Loucy (cell line): ENCODE measurements around the gene GIT1.

ENCODE experiments used
- H2AFZ ChIP-seq: fragments of 200-600 bp; sonication (generic); 2 replicates; pipeline ENCODE4 v1.6.0; 2016; ENCODE audit warnings: antibody characterized with exemption, mild to moderate bottlenecking, low read length, moderate library complexity
- H3F3A ChIP-seq: fragments of 200-600 bp; 2 replicates; pipeline ENCODE4 v1.6.0; 2016; ENCODE audit warnings: antibody characterized with exemption, low read depth, mild to moderate bottlenecking
- H3K27me3 ChIP-seq: fragments of 200-600 bp; sonication (generic); 2 replicates; pipeline ENCODE4 v1.6.1; 2014; ENCODE audit warnings: low read length, mild to moderate bottlenecking; ENCODE audit not compliant: insufficient read depth, poor library complexity, severe bottlenecking
- H3K36me3 ChIP-seq: fragments of 200-600 bp; sonication (generic); 2 replicates; pipeline ENCODE4 v1.6.1; 2016; ENCODE audit warnings: low read length; ENCODE audit not compliant: insufficient read depth
- H3K4me1 ChIP-seq: fragments of 200-600 bp; sonication (generic); 2 replicates; pipeline ENCODE4 v1.5.1; 2014; ENCODE audit warnings: low read length, mild to moderate bottlenecking; ENCODE audit not compliant: insufficient read depth, poor library complexity, severe bottlenecking
- H3K4me2 ChIP-seq: fragments of 200-600 bp; sonication (generic); 2 replicates; pipeline ENCODE4 v1.6.0; 2014; ENCODE audit warnings: antibody characterized with exemption, low read length, low read depth, mild to moderate bottlenecking; ENCODE audit not compliant: poor library complexity, severe bottlenecking
- H3K4me3 ChIP-seq: fragments of 200-600 bp; sonication (generic); 2 replicates; pipeline ENCODE4 v1.5.1; 2014; ENCODE audit warnings: low read length, mild to moderate bottlenecking, mixed read lengths; ENCODE audit not compliant: poor library complexity, severe bottlenecking
- H3K79me2 ChIP-seq: fragments of 200-600 bp; sonication (generic); 2 replicates; pipeline ENCODE4 v1.6.1; 2014; ENCODE audit warnings: low read length; ENCODE audit not compliant: insufficient read depth
- H3K9ac ChIP-seq: fragments of 200-600 bp; sonication (generic); 2 replicates; pipeline ENCODE4 v1.6.0; 2014; ENCODE audit warnings: mild to moderate bottlenecking, low read depth, low read length, moderate library complexity; ENCODE audit not compliant: poor library complexity, severe bottlenecking
- H3K9me2 ChIP-seq: fragments of 200-600 bp; sonication (generic); replicated peaks from 2 replicates; pipeline ENCODE4 v1.6.1; 2016; ENCODE audit warnings: low read depth, low read length, mixed read lengths
- H3K9me3 ChIP-seq: fragments of 200-600 bp; sonication (generic); 2 replicates; pipeline ENCODE4 v1.6.1; 2014; ENCODE audit warnings: mild to moderate bottlenecking, antibody characterized with exemption, low read length, low read depth; ENCODE audit not compliant: insufficient read depth
- H4K20me1 ChIP-seq: fragments of 200-600 bp; sonication (generic); 2 replicates; pipeline ENCODE4 v1.6.0; 2014; ENCODE audit warnings: antibody characterized with exemption, low read length, mild to moderate bottlenecking; ENCODE audit not compliant: insufficient read depth, poor library complexity, severe bottlenecking
- EZH2phosphoT487 ChIP-seq: fragments of 200-600 bp; IDR thresholded peaks from 2 replicates; pipeline ENCODE4 v1.6.1; 2018; ENCODE audit warnings: antibody characterized with exemption, mild to moderate bottlenecking, moderate library complexity, borderline replicate concordance
- TF ChIP-seq, protein P1 (sequence below): fragments of 200-600 bp; sonication (generic); conservative IDR thresholded peaks from 2 replicates; pipeline ENCODE4 v1.5.1; 2014; ENCODE audit warnings: mild to moderate bottlenecking, antibody characterized with exemption, low read length

GIT1 gene

DNA sequence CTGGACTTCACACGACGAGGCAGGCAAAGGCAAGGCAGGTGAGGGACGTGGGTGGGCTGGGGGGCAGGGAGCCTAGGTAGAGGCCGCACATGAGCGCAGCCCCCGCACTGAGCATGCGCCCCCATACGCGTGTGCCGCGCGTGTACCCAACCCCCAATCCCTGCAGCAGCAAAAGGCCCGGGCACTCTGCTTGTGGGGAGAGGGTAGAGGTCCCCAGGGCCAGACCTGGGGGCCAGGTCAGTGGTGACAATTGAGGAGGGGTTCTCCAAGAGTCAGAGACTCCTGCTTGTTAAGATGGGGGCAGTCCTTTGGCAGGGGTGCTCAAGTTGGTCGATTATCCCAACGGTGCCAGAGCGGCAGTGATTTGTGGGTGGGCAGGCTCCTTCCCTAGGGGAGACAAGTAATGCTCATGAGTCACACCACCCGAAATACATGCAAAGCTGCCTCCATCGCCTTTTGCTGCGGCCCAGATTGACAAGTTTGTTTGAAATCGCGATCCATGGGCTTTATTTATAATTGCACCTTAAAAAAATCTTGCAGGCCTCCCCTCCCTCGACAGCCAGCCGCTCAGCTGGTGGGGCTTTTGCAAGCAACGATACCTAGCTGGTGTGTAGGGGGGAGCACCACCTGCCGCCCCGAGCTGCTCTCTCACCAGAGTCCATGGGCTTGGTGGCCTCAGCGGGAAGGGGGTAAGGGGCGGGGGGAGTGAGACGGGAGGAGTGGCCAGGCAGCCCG lies 1.1 kb upstream of the GIT1 start:
- Histone ChIP-seq H3K36me3 (no peaks in the 10 kb centered on the region), H2AFZ (peak overlapping the region; percentile 100), H3K9ac (peak overlapping the region; percentile 78), H3K4me1 (peaks cover 57% of the 10 kb centered on the region), H4K20me1 (peaks cover 30% of the 10 kb centered on the region), H3F3A (no peaks in the 10 kb centered on the region), H3K27me3 (no peaks in the 10 kb centered on the region), H3K4me3 (peak overlapping the region; percentile 94), H3K4me2 (peak overlapping the region; percentile 98), H3K9me2 (no peaks in the 10 kb centered on the region), H3K79me2 (peaks cover 42% of the 10 kb centered on the region), H3K9me3 (no peaks in the 10 kb centered on the region)
- TF ChIP-seq, protein P1, sequence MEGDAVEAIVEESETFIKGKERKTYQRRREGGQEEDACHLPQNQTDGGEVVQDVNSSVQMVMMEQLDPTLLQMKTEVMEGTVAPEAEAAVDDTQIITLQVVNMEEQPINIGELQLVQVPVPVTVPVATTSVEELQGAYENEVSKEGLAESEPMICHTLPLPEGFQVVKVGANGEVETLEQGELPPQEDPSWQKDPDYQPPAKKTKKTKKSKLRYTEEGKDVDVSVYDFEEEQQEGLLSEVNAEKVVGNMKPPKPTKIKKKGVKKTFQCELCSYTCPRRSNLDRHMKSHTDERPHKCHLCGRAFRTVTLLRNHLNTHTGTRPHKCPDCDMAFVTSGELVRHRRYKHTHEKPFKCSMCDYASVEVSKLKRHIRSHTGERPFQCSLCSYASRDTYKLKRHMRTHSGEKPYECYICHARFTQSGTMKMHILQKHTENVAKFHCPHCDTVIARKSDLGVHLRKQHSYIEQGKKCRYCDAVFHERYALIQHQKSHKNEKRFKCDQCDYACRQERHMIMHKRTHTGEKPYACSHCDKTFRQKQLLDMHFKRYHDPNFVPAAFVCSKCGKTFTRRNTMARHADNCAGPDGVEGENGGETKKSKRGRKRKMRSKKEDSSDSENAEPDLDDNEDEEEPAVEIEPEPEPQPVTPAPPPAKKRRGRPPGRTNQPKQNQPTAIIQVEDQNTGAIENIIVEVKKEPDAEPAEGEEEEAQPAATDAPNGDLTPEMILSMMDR: no peak
- TF ChIP-seq EZH2phosphoT487: no peak

DNA sequence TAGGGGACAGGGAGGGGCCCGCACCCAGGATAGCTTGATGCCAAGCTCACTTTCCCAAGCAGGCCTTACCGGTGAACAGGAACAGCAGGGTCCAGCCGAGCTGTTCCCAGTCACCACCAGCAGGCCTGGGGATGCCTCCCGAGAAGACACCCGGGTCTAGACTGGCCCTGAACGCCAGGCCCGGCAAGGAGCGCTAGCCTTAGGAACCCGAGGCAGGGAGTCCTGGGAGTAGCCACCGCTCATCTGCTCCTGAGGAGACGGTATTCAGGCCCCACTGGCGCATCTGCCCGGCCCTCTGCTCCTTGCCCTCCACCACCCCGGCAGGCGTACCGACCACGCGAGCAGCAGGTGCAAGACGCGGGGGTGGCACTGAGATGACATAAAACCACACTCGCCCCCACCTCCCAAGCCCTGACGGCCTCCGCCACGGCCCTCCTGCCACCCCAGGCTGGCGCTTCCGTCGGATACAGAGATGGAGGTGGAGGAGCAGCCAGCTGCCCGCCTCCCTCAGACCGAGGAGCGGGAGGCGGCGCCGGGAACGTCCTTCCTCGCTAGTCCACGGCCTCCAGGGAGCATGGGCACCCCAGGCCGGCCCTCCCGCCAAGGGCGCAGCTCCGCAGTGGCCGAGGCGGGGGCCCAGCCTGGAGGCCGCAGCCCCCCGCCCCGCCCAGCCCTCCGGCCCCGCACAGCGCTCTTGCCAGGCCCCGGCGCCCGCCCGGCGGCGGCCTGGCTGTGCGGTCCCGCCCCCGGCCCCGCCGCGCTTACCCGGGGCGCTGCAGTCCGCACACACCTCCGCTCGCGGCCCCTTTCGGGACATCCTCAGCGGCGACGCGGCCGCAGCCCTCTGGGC lies 661 bp downstream of the GIT1 start:
- Histone ChIP-seq H3K9me3 (no peaks in the 10 kb centered on the region), H3K27me3 (no peaks in the 10 kb centered on the region), H3K79me2 (peaks cover 60% of the 10 kb centered on the region), H2AFZ (no peak overlapping the region), H3K4me2 (peak overlapping the region; percentile 95), H3F3A (no peaks in the 10 kb centered on the region), H3K4me1 (peaks cover 71% of the 10 kb centered on the region), H3K36me3 (no peaks in the 10 kb centered on the region), H3K9me2 (no peaks in the 10 kb centered on the region), H4K20me1 (peaks cover 47% of the 10 kb centered on the region), H3K4me3 (peak overlapping the region; percentile 88), H3K9ac (peak overlapping the region; percentile 83)
- TF ChIP-seq EZH2phosphoT487: no peak
- TF ChIP-seq, protein P1: no peak

DNA sequence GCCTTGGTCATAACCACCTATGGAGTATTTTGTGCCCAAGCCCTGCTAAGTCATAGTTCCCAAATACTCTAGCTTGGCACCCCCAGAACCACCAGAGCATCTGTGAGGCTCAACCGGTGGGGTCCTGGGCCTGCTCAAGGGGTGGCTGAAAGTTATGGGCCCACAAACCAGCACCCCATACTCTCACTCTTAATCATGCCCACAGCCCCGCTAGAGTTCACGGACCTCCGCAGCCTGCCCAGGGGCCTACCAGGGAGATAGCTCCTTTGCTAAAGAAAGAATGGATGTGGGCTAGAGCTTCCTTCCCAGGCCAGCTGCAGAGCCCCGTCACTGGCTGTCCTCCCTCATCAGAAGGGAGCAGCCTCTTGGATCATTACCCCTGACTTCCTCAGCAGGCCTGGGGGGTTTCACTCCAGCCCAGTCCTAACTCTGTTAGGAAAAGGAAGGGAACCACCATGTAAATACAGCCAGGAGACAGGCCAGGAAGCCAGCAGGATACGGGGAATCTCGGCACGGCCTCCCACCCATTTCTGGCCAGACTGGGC lies 1.4 kb downstream of the GIT1 start:
- no peaks in the 10 kb centered on the region for H3K27me3 ChIP-seq
- H3K79me2 ChIP-seq: peaks cover 67% of the 10 kb centered on the region
- H2AFZ ChIP-seq: no peak overlapping the region
- H3K36me3 ChIP-seq: no peaks in the 10 kb centered on the region
- H3K9ac ChIP-seq: peak overlapping the region; percentile 83
- TF ChIP-seq, protein P1: no peak
- no peak for TF ChIP-seq EZH2phosphoT487
- H3F3A ChIP-seq: no peaks in the 10 kb centered on the region
- no peaks in the 10 kb centered on the region for H3K9me2 ChIP-seq
- peak overlapping the region; percentile 95 for H3K4me2 ChIP-seq
- peaks cover 71% of the 10 kb centered on the region for H3K4me1 ChIP-seq
- peak overlapping the region; percentile 88 for H3K4me3 ChIP-seq
- H4K20me1 ChIP-seq: peaks cover 48% of the 10 kb centered on the region
- no peaks in the 10 kb centered on the region for H3K9me3 ChIP-seq
